ENCODE measurements around the gene P3H4. TPM values are rescaled to one million over a fixed set of nuclear protein-coding genes. Genes with fewer than 3 reads are reported as not detected.

Gene P3H4
- total and polyA plus RNA-seq, 3 donors from 2014 or later: 6.9 to 13.9 (median 9.9) TPM

- Histone ChIP-seq H3K4me3 (no peak overlapping the region), H3K27me3 (no peaks in the 10 kb centered on the region), H3K4me1 (peaks cover 13% of the 10 kb centered on the region), H3K36me3 (ENCODE audit: low read depth, missing control alignments) (no peaks in the 10 kb centered on the region), H3K27ac (no peak overlapping the region), H3K9me3 (no peaks in the 10 kb centered on the region)
- TF ChIP-seq CTCF (IDR thresholded peaks at IDR 0.05) (no peak), POLR2A (IDR thresholded peaks at IDR 0.05) (no peak)
- 50 to 51% methylated on average over 6 of the region's 6 CpGs for WGBS, 2 donors
- intact Hi-C loops (cut with DNase I; ENCODE audit: low total_unique reads): no loop called here
- DNase-seq: no peak
These were observed 27.5 kb downstream of the P3H4 start for GRCh38 chr17:41784207-41784744.

- Histone ChIP-seq H3K4me3 (no peak overlapping the region), H3K9me3 (no peaks in the 10 kb centered on the region), H3K4me1 (peaks cover 24% of the 10 kb centered on the region), H3K36me3 (ENCODE audit: low read depth, missing control alignments) (no peaks in the 10 kb centered on the region), H3K27me3 (no peaks in the 10 kb centered on the region), H3K27ac (no peak overlapping the region)
- WGBS, 2 donors: 54 to 100% methylated on average over 1 to 4 of the region's 4 CpGs
- DNase-seq: no peak
- no peak for TF ChIP-seq POLR2A (IDR thresholded peaks at IDR 0.05)
- no peak for TF ChIP-seq CTCF (IDR thresholded peaks at IDR 0.05)
- intact Hi-C loops (cut with DNase I; ENCODE audit: low total_unique reads): no loop called here
These were observed 29.6 kb downstream of the P3H4 start for GRCh38 chr17:41782142-41782541.

- DNase-seq: no peak
- no peak for TF ChIP-seq POLR2A (IDR thresholded peaks at IDR 0.05)
- TF ChIP-seq CTCF (IDR thresholded peaks at IDR 0.05): no peak
- 78 to 86% methylated on average over 13 of the region's 13 CpGs for WGBS, 2 donors
- Histone ChIP-seq H3K4me3 (no peak overlapping the region), H3K9me3 (no peaks in the 10 kb centered on the region), H3K27ac (no peak overlapping the region), H3K36me3 (ENCODE audit: low read depth, missing control alignments) (no peaks in the 10 kb centered on the region), H3K27me3 (no peaks in the 10 kb centered on the region), H3K4me1 (peaks cover 28% of the 10 kb centered on the region)
- intact Hi-C loops (cut with DNase I; ENCODE audit: low total_unique reads): no loop called here
These were observed 30.2 kb downstream of the P3H4 start for GRCh38 chr17:41781404-41782110.

- 80 to 93% methylated on average over 1 of the region's 1 CpG for WGBS, 2 donors
- DNase-seq: no peak
- no peaks in the 10 kb centered on the region for H3K27me3 ChIP-seq
- intact Hi-C loops (cut with DNase I; ENCODE audit: low total_unique reads): no loop called here
- no peak overlapping the region for H3K4me3 ChIP-seq
- no peak for TF ChIP-seq POLR2A (IDR thresholded peaks at IDR 0.05)
- TF ChIP-seq CTCF (IDR thresholded peaks at IDR 0.05): no peak
- no peaks in the 10 kb centered on the region for H3K9me3 ChIP-seq
- no peaks in the 10 kb centered on the region for H3K36me3 ChIP-seq (ENCODE audit: low read depth, missing control alignments)
- peaks cover 22% of the 10 kb centered on the region for H3K4me1 ChIP-seq
- H3K27ac ChIP-seq: no peak overlapping the region
These were observed 31.8 kb downstream of the P3H4 start for GRCh38 chr17:41779954-41780353.
